HG02840 (cell line): ENCODE results near the gene TNFRSF12A.

Experiments used
- ATAC-seq: cut with Tn5 transposase; IDR thresholded peaks from one replicate; pipeline ENCODE4 v1.9.1; 2021; ENCODE audit warnings: mild to moderate bottlenecking, moderate library complexity, moderate number of reproducible peaks; ENCODE audit not compliant: unreplicated experiment, low FRiP score

TNFRSF12A gene

GRCh38 chr16:3020247-3020603 is at the start of gene TNFRSF12A:
TNFRSF12A (plus strand) TSS chr16:3020368; CDS start chr16:3020398, 30 bp downstream.
- ATAC-seq = no peak

DNA sequence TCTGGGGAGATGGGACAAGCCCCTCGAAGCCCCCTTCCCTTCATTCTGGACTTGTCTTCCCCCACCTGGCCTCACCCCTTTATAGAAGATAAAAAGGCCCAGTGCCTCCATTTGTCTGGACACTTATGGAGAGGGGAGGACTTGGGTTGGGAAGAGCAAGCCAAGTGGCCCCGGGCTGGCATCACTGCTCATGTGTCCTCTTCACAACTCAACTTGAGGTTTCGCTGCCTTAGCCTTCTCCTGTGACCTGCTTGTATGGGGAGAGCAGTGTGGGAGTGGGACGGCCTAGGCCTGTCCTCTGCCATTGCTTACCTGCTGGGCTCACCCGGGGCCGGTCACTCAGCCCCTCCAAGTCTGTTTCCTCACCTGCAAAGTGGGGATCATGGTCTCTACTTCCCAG is 49.6 kb upstream of the TNFRSF12A start:
- ATAC-seq = no peak

DNA sequence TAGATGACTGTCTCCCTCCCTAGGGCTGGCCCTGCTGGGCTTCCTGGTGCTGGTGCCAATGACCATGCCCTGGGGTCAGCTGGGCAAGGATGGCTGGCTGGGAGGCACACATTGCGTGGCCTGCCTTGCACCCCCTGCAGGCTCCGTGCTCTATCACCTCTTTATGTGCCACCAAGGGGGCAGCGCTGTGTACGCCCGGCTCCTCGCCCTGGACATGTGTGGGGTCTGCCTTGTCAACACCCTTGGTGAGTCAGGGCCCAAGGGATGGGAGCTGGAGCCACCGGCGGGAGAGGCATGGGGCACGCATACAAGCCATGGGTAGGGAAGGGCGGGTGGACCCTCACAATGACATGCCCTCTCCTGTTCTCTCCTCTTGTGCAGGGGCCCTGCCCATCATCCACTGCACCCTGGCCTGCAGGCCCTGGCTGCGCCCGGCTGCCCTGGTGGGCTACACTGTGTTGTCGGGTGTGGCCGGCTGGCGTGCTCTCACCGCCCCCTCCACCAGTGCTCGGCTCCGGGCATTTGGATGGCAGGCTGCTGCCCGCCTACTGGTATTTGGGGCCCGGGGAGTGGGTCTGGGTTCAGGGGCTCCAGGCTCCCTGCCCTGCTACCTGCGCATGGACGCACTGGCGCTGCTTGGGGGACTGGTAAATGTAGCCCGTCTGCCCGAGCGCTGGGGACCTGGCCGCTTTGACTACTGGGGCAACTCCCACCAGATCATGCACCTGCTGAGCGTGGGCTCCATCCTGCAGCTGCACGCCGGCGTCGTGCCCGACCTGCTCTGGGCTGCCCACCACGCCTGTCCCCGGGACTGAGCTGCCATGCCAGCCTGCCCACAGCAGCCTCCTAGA is 48.8 kb upstream of the TNFRSF12A start:
- no peak for ATAC-seq

DNA sequence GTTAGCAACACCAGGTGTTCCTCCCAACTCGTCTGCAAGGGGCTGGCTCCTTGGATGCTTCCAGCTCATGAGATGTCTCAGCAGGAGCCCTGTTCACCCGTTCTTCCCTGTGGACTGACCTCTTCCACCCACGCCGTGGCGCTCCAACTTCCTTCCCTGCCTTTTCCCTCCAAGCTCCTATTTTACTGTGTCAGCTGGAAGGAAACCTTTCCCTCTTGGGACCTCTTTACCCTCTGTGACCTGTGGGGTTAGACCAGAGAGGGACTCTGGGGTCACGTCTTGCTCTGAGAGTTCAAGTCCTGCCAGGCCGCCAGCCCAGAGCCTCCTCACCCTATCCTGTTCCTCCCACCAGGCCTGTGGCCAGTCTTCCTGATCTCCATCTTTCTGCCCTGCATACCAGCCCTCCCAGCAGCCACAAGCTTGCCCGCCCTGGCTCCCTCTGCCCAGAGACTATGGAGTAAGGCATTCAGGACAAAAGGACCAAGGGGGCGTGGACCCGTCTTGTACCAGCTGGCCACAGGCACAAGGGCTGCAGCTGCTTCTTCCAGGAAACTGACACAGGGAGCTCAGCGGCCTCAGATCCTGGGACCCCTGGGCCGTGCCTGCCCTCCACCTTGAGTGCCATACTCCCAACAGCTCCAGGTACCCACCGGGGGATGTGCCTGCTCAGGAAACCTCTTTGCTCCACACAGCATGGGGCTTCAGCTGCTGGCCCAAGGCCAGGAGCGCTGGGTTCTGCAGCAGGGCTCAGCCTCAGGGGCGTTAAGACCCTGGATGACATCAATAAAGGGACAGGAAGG is 48.0 kb upstream of the TNFRSF12A start:
- no peak for ATAC-seq

- no peak for ATAC-seq
Measured at GRCh38 chr16:2973093-2973492, 47.1 kb upstream of the TNFRSF12A start.

DNA sequence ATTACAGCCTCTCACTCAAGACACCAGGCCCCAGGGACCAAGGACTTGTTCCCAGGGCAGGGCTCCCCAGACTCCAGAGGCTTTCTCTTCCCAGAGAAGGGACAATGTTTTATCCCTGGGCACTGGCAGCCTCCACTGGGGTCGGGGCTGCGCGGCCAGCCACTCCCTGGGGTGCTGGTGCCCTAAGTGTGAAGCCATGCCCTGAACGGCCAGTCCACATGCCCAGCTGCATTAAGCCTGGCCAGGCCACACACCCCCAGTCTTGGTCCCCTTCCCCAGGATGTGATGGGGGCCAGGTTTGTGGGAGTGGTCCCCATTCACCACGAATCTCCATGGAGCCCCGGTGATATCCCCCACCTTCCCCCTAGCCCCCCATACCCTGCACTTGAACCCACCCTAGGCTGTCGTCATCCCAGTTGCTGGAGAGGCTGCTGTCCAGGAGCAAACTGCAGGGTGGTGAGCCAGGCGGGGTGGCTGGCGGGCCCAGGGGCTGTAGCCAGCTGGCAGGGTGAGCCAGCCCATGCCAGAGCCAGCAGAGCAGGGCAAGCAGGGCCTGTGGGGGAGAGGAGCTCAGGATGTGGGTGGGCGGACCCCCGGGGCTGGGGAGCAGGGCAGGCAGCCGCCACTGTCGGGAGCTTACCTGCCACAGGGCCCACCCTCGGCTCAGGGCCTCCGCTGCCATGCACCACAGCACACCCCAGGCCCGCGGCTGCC is 46.4 kb upstream of the TNFRSF12A start:
- ATAC-seq = no peak

DNA sequence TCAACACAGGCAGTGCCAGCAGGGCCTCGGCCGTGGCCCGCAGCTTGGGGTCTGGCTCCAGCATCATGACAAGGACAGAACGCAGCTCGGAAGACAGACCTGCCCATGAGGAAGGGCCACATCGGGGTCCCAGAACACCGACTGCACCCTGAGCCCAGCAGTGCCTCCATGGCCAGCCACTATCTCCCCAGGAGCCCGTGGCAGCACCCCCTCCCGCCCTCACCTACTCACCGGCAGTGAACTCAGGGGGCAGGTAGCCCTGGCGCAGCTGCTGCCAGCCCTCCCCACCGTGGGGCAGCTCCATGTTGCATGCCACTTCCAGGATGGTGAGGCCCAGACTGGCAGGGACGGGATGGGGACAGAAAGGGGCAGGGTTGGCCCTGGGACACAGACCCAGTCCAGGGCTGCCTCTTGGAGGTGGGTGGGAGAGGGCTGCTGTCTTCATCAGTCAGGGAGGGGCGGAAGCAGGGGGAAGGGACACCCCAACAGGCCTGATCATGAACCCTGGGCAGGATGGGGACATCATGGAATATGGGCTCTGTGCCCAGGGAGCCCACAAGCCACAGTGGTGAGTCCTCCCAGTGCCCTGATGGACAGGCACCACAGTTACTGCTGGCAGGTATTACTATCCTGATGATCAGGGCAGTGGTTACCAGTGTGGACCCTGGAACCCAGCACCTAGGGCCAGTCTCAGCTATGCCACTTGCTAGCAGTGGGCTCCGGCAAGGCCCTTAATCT is 45.7 kb upstream of the TNFRSF12A start:
- ATAC-seq = no peak

- no peak for ATAC-seq
Measured at GRCh38 chr16:2975161-2975795, 44.9 kb upstream of the TNFRSF12A start.

- no peak for ATAC-seq
Measured at GRCh38 chr16:2976201-2976600, 44.0 kb upstream of the TNFRSF12A start.

DNA sequence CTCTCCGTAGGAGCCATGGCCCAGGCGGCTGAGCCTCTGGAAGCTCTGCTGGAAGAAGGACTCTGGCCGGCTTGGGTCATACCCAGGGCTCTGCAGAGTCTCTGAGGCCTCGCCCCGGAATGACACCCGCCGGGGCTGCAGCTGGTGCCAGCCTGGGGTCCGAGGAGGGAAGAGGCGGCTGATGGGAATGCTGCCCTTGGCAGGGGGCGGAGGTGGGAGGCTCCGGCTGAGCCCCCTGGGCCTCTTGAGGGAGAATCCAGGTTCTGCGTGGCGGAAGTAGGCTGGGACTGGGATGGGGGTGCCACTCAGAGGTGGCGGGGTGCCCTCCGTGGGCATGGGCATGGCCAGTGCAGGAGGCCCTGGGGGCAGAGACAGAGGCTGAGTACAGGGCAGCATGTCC is 43.5 kb upstream of the TNFRSF12A start:
- ATAC-seq = no peak

GRCh38 chr16:2977440-2977839 is 42.7 kb upstream of the TNFRSF12A start:
- no peak for ATAC-seq

- peak; percentile 1 for ATAC-seq
Measured at GRCh38 chr16:2979669-2980226, 40.4 kb upstream of the TNFRSF12A start.

DNA sequence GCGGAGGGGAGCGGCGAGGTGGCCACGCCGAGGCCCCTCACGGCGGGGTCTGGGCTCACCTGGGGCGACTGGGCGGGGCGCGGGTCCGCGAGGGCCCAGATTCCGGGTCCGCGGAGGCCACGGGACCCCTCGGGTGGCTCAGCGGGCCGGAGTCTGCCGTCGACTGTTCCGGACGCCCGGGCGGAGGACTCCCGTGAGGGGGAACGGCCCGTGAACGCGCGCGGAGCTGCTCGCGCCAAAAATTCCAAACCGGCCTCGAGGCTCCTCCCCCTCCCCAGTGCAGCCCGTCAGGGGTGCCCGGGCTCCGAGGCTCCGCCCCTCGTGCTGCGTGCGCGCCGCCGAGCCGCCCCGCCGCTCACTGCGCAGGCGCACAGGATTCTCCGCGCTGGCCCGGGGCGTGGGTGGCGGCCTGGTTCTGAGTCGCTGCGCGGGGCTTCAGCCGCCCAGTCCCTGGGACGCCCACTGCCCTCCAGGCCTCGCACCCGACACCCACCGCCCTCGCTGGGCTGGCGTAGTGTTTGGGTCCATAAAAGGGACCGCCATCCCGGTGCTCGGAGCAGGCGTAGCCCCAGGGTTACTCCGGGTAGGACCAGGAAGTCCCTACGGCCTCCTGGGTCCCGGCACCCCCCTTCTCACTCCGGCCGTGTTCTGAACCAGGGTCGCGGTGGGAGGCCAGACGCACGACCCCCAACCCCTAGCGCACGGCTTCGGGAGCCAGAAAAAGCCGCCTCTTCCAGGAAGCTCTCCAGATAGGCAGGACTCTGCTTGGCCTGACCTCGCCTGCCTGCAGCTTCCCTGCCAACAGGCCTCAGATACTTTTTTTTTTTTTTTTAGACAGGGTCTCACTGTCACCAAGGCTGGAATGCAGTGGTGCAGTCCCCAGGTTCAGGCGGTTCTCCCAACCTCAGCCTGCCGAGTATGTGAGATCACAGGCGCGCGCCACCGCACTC is 39.7 kb upstream of the TNFRSF12A start, which contains the start of gene PKMYT1:
PKMYT1 (minus strand) TSS at position 220 of the 950 bp plus-strand sequence. CDS start 789 bp downstream, outside the sequence.
- ATAC-seq = peak; percentile 71

DNA sequence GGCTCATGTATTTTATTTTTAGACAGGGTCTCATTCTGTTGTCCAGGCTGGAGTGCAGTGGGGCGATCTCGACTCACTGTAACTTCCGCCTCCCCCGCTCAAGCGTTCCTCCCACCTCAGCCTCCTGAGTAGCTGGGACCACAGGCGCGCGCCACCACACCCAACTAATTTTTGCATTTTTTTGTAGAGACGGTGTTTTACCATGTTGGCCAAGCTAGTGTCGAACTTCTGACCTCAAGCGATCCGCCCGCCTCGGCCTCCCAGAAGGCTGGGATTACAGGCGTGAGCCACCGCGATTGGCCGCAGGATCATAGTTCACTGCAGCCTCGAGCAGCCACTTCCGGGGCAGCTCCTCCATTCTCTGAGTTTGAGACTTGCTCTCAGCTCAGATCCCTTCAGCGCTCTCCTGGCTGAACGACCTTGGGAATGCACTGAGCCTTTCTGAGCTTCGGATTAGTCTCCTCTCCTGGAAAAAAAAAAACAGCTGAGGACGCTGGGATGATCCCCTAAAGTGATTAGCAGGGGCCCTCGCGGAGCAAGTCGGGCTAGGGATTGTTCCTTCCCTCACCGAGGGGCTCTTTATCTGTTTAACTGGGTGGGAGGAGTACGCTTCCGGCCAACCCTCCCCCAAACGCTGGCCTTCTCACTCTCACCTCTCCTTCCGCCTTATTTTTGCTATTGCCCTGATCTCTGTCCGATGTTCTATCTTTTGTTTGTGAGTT is 38.8 kb upstream of the TNFRSF12A start:
- no peak for ATAC-seq

- no peak for ATAC-seq
Measured at GRCh38 chr16:2981899-2982250, 38.3 kb upstream of the TNFRSF12A start.

- no peak for ATAC-seq
Measured at GRCh38 chr16:2982402-2982801, 37.8 kb upstream of the TNFRSF12A start.

GRCh38 chr16:2983706-2984136 is 36.4 kb upstream of the TNFRSF12A start:
- no peak for ATAC-seq

DNA sequence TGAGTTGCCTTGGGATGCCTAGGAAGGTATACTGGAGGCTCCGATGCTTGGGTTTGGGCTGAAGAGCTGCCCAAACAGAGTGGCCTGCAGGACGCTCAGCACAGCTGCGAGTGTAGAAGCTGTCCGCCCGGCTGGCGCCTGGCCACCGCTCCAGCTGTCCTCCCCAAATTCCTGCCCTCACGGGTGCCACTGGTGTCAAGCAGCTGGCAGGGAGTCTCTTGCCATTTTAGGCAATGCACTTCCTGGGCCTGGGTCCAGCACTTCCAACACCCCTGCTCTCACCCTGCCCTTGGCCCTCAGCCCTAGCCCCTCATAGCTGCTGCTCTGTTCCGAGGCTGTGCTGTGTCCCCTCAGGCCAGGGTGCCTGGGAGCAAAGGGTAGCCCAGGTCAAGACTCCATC is 34.7 kb upstream of the TNFRSF12A start:
- ATAC-seq = no peak
